IMR-90 (cell line): ENCODE results near the gene H2BK1. TPM values are rescaled to one million over a fixed set of nuclear protein-coding genes. Genes with fewer than 3 reads are reported as not detected.

Experiments
- ATAC-seq: fragments of 200-7000 bp; cut with Tn5 transposase; 2 replicates; pipeline ENCODE4 v1.9.1; 2020; ENCODE audit warnings: low read depth, mild to moderate bottlenecking, moderate library complexity
- BruUV-seq: library from RNA; stranded (reverse); fragments of 400-500 nt; replicated peaks from 2 replicates; lab custom pipeline; 2021; lab: Mats Ljungman, UMichigan
- CTCF ChIA-PET: fragments of 300-600 bp; formaldehyde crosslinking; extraction: SDS; loops from one replicate; lab custom pipeline; 2021; ENCODE audit warnings: antibody characterized with exemption; lab: Yijun Ruan, JAX
- POLR2A ChIA-PET: fragments of 300-600 bp; sonication (Branson Sonifier 250); formaldehyde crosslinking; loops from one replicate; lab custom pipeline; 2022; ENCODE audit warnings: antibody characterized with exemption; ENCODE audit not compliant: unreplicated experiment; lab: Charles Lee
- DNase-seq: peaks from one replicate; pipeline ENCODE4 v3.0.0; 2013
- H2AFZ ChIP-seq: replicated peaks from 2 replicates; pipeline ENCODE3; 2013; ENCODE audit warnings: low read length, mild to moderate bottlenecking; ENCODE audit not compliant: poor library complexity
- H2AK5ac ChIP-seq: 2 replicates; pipeline ENCODE4 v1.6.1; 2013; ENCODE audit warnings: low read depth, low read length, inconsistent platforms
- H2AK9ac ChIP-seq: replicated peaks from 2 replicates; pipeline ENCODE3; 2013; ENCODE audit warnings: mild to moderate bottlenecking, low read depth, low read length, moderate library complexity; ENCODE audit not compliant: poor library complexity
- H2BK120ac ChIP-seq: 2 replicates; pipeline ENCODE4 v1.6.1; 2013; ENCODE audit warnings: low read depth, low read length, inconsistent platforms
- H2BK15ac ChIP-seq: 3 replicates; pipeline ENCODE4 v1.6.1; 2013; ENCODE audit warnings: low read depth, low read length, inconsistent platforms
- H2BK20ac ChIP-seq: 2 replicates; pipeline ENCODE4 v1.6.1; 2013; ENCODE audit warnings: low read depth, mild to moderate bottlenecking, inconsistent platforms, low read length, moderate library complexity
- H2BK5ac ChIP-seq: 2 replicates; pipeline ENCODE4 v1.6.1; 2013; ENCODE audit warnings: mild to moderate bottlenecking, low read depth, low read length, inconsistent platforms; ENCODE audit not compliant: poor library complexity, severe bottlenecking
- H3K14ac ChIP-seq: replicated peaks from 2 replicates; pipeline ENCODE4 v1.6.1; 2013; ENCODE audit warnings: low read depth, low read length, inconsistent platforms
- H3K18ac ChIP-seq: 2 replicates; pipeline ENCODE4 v1.6.1; 2013; ENCODE audit warnings: low read depth, low read length, control low read depth
- H3K23ac ChIP-seq: 2 replicates; pipeline ENCODE4 v1.6.1; 2013; ENCODE audit warnings: low read depth, low read length, inconsistent platforms
- H3K27ac ChIP-seq: 2 replicates; pipeline ENCODE4 v1.5.1; 2013; ENCODE audit warnings: mild to moderate bottlenecking, control low read depth, low read length; ENCODE audit not compliant: insufficient read depth
- H3K27me3 ChIP-seq: 2 replicates; pipeline ENCODE4 v1.6.1; 2013; ENCODE audit warnings: low read length; ENCODE audit not compliant: control insufficient read depth, insufficient read depth
- H3K36me3 ChIP-seq: 2 replicates; pipeline ENCODE4 v1.6.1; 2013; ENCODE audit warnings: low read length, mixed read lengths; ENCODE audit not compliant: control insufficient read depth, insufficient read depth
- H3K4ac ChIP-seq: 2 replicates; pipeline ENCODE4 v1.6.1; 2013; ENCODE audit warnings: low read depth, low read length, inconsistent platforms
- H3K4me1 ChIP-seq: 2 replicates; pipeline ENCODE4 v1.6.1; 2013; ENCODE audit warnings: low read length, mixed read lengths; ENCODE audit not compliant: control insufficient read depth, insufficient read depth
- H3K4me2 ChIP-seq: 2 replicates; pipeline ENCODE4 v1.6.1; 2013; ENCODE audit warnings: low read depth, mild to moderate bottlenecking, control low read depth, low read length, moderate library complexity
- H3K4me3 ChIP-seq: 2 replicates; pipeline ENCODE4 v1.5.1; 2013; ENCODE audit warnings: low read depth, mild to moderate bottlenecking, control low read depth, low read length, moderate library complexity; ENCODE audit not compliant: insufficient read depth
- H3K56ac ChIP-seq: 2 replicates; pipeline ENCODE4 v1.6.1; 2013; ENCODE audit warnings: low read length, inconsistent platforms; ENCODE audit not compliant: insufficient read depth; ENCODE audit errors: extremely low read depth
- H3K79me1 ChIP-seq, 2 experiments: 2 replicates each; pipeline ENCODE4 v1.6.1; 2013; ENCODE audit warnings: low read length in 2 of 2, inconsistent platforms in 1 of 2, low read depth in 1 of 2
- H3K9ac ChIP-seq: 2 replicates; pipeline ENCODE4 v1.6.1; 2013; ENCODE audit warnings: low read depth, low read length, control low read depth
- H3K9me1 ChIP-seq: 2 replicates; pipeline ENCODE4 v1.6.1; 2013; ENCODE audit warnings: low read length, inconsistent platforms; ENCODE audit not compliant: insufficient read depth
- H3K9me3 ChIP-seq: 2 replicates; pipeline ENCODE4 v1.6.1; 2013; ENCODE audit warnings: low read length; ENCODE audit not compliant: control insufficient read depth, insufficient read depth
- H4K20me1 ChIP-seq: 2 replicates; pipeline ENCODE4 v1.6.1; 2013; ENCODE audit warnings: low read length, inconsistent platforms; ENCODE audit not compliant: insufficient read depth
- H4K5ac ChIP-seq: 2 replicates; pipeline ENCODE4 v1.6.1; 2013; ENCODE audit warnings: mild to moderate bottlenecking, low read depth, low read length, control low read depth
- H4K8ac ChIP-seq, 2 experiments: 2 replicates each; pipeline ENCODE4 v1.6.1; 2013; ENCODE audit warnings: low read depth in 2 of 2, low read length in 2 of 2, control low read depth in 1 of 2, inconsistent platforms in 1 of 2
- H4K91ac ChIP-seq: 2 replicates; pipeline ENCODE4 v1.6.1; 2013; ENCODE audit warnings: low read depth, low read length, inconsistent platforms; ENCODE audit not compliant: insufficient read depth
- CEBPB ChIP-seq: IDR thresholded peaks from 2 replicates; pipeline ENCODE4 v1.6.1; 2012; ENCODE audit warnings: low read depth, low read length, improper control_type of control experiment
- POLR2A ChIP-seq: IDR thresholded peaks from 2 replicates; pipeline ENCODE4 v1.6.1; 2012; ENCODE audit warnings: mild to moderate bottlenecking, low read depth, low read length
- RFX5 ChIP-seq: IDR thresholded peaks from 2 replicates; pipeline ENCODE4 v1.8.0; 2012; ENCODE audit warnings: low read depth, mild to moderate bottlenecking, low read length, moderate library complexity
- WGBS, 2 experiments: methylation state at CpG; one replicate each; pipeline versions ENCODE4 v1.1.5 to v1.1.7; 2013; ENCODE audit warnings: missing lambda C conversion rate in 2 of 2; ENCODE audit not compliant: insufficient read length in 1 of 2; ENCODE audit errors: extremely low coverage in 2 of 2; 5-methylcytosine and 5-hydroxymethylcytosine counted together
- dilution Hi-C: fragments of 300-500 bp; cut with HindIII; formaldehyde crosslinking; loops from one replicate; pipeline ENCODE4 v1.14.3; 2018; ENCODE audit warnings: low sequenced_read_pairs; ENCODE audit not compliant: unreplicated experiment
- in situ Hi-C: fragments of 300-500 bp; cut with MboI; formaldehyde crosslinking; loops from 3 replicates; pipeline ENCODE4 v1.14.3; 2019; ENCODE audit warnings: low sequenced_read_pairs, inconsistent platforms, mixed read lengths
- intact Hi-C: fragments of 100-400 bp; cut with micrococcal nuclease; formaldehyde crosslinking; loops from 2 replicates; pipeline ENCODE4 v1.10.0; 2022
- polyA plus RNA-seq, 3 experiments: library from polyadenylated mRNA; depleted of rRNA; stranded (reverse); fragments of >200 nt; gene quantifications; 2 replicates each; pipeline ENCODE4 v1.2.3, GENCODE V29; 2012; ENCODE audit warnings: low replicate concordance in 1 of 3
- total RNA-seq: library from RNA; depleted of rRNA; stranded (reverse); fragments of >200 nt; gene quantifications from 2 replicates; pipeline ENCODE4 v1.2.3, GENCODE V29; 2012

The H2BK1 gene
- total and polyA plus RNA-seq, 2 of the 4 experiments (the other 2 are of a cell fraction) = not detected

GRCh38 chr7:151225948-151226510, 15.7 kb upstream of the H2BK1 start:
- CTCF ChIA-PET = no interaction called here
- dilution Hi-C loops = no loop called here
- Histone ChIP-seq H2AFZ (no peak overlapping the region), H3K14ac (0 out of 2 replicates have a peak overlapping the region, but pooled peaks have one; percentile 23), H3K18ac (no peak overlapping the region), H2BK20ac (no peak overlapping the region), H3K56ac (no peak overlapping the region), H3K23ac (peak overlapping the region; percentile 18; the same call in 1 of the 2 replicates), H3K36me3 (peaks cover 29% of the 10 kb centered on the region), H3K9ac (peak overlapping the region; percentile 84), H4K20me1 (no peaks in the 10 kb centered on the region), H4K91ac (peak overlapping the region; percentile 23; the same call in 1 of the 2 replicates), H2AK5ac (peak overlapping the region; percentile 37; the same call in 1 of the 2 replicates), H3K79me1 (peaks cover 15 to 37% of the 10 kb centered on the region in 2 experiments), H3K4ac (peak overlapping the region; percentile 47; the same call in 1 of the 2 replicates), H3K4me2 (peak overlapping the region; percentile 92), H2AK9ac (peak overlapping the region; percentile 93), H2BK15ac (no peak overlapping the region), H3K4me3 (peak overlapping the region; percentile 84), H3K4me1 (peaks cover 7% of the 10 kb centered on the region), H3K9me1 (peaks cover 4% of the 10 kb centered on the region), H2BK5ac (no peak overlapping the region), H3K9me3 (no peaks in the 10 kb centered on the region), H4K8ac (peak overlapping the region; percentile 75 to 84), H4K5ac (no peak overlapping the region), H2BK120ac (no peak overlapping the region), H3K27ac (peak overlapping the region; percentile 62; the same call in 1 of the 2 replicates), H3K27me3 (no peaks in the 10 kb centered on the region)
- no peak for TF ChIP-seq POLR2A
- no peak for TF ChIP-seq RFX5
- peak; percentile 93 for TF ChIP-seq CEBPB
- ATAC-seq = no peak
- intact Hi-C loops = no loop called here
- in situ Hi-C loops = no loop called here
- no peak for DNase-seq
- POLR2A ChIA-PET = no interaction called here
- BruUV-seq = no TSS peak
- no CpG with 5 or more reads among the region's 8 CpGs for WGBS, 2 experiments
